Stimulated activated CD8-positive, alpha-beta memory T cell treated with anti-CD3 and anti-CD28 coated beads, Interleukin-7, amount 100 ng/mL, for 24 hours (primary cell): ENCODE measurements around the gene CAMKMT.

Source experiments
- DNase-seq: peaks from one replicate; pipeline ENCODE4 v3.0.0-alpha.2; 2020; ENCODE audit warnings: low read depth

The CAMKMT gene

DNA sequence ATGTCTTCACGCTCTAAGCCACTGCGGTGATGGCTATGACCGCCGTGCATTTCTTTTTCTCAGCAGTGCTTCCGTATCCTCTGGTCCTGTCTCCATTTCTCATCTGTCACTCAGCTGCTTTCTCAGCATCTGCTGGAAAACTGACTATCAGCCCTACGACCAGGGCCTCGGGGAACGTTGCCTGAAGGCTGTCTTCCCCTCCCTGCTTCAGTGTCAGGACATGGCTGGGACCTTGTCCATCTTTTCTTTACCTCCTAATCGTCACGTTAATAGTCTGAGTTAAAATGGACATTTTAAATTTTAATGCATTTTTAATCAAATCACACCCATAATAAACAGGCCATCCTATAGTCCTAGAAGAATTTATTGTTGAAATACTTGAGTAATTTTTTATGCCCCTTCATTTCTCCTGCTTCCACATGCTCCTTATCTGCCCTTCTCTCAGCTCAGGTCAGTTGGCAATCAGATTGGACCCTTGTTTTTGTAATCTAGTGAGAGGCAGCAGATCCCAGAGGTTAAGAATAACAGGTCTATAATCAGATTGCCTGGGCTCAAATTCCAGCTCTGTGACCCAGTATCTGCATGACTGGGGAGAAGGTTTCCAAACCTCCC is 329.5 kb downstream of the CAMKMT start:
- no peak for DNase-seq

DNA sequence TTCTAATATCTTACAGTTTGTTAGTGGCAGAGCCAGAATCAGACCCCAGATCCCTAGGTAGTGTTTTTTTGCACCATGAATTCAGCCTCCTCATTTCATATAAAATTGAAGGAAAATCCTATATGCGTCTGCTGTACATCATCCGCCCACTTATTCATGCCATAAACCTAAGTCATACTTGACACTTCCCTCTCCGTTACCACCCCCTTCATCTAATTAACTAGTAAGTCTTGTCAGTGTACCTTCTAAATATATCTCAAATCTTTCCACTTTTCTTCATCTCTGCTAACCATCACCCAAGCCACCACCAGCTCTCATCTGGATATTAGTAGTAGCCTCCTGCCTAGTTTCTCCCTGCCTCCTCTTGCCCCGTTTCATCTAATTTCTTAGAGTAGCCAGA is 331.1 kb downstream of the CAMKMT start:
- DNase-seq, result no peak

DNA sequence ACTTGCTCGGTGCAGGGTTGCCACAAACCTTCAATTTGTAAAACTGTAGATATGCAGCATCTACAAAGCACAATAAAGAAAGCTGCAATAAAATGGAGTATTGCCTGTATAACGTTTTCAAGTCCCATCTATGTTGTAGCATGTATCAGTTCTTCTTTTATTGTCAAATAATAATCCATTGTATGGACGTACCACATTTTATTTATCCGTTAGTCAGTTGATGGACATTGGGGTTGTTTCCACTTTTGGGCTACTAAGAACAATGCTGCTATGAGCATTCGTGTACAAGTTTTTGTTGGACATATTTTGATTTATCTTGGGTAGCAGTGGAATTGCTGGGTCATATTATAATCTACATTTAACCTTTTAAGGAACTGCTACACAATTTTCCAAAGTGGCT is 339.1 kb downstream of the CAMKMT start:
- no peak for DNase-seq

DNA sequence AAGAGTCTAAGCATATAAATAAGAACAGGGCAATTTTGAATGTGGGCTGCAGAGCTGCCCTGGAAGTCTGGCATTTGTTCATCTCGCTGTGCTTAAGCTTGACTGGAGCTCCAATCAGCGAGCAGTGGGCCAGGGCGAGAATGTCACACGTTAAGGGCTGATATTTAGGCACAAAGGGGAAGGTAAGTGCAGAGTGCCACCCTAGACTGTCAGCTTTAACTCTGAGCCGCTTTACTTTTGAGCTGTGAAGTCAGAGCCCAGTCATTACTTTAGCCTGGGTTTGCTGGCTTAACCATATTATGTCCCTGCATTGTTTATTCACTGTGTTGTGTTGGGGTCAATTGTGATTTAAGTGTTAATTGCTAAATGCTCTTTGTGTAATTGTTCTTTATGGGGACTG is 343.6 kb downstream of the CAMKMT start:
- no peak for DNase-seq

DNA sequence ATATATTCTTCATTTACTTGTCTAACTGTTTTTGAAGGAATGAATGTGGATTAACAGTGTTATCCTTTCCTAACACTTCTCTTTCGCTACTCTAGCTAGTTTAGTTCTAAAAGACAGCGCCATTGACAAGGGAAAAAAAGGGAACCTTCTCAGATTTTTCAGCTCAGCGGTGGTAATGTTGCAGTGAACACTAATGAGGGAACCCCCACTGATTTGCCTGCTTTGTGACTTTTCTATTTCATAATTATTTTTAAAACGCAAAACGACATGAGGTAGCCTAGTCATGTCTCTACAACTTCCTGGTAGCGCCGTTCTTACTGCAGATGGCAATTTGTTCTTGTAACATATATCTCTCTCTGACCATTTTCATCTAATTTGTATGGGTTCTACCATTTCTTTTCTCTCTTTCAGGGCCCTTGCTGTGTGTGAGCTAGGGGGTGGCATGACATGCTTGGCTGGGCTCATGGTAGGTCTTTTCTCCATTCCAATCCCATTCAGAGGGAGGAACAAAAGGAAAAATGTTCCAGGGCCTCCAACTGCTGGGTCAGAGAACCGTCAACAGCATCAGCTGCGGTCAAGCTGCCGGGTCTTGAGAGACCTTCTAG is 344.2 kb downstream of the CAMKMT start:
- no peak for DNase-seq

DNA sequence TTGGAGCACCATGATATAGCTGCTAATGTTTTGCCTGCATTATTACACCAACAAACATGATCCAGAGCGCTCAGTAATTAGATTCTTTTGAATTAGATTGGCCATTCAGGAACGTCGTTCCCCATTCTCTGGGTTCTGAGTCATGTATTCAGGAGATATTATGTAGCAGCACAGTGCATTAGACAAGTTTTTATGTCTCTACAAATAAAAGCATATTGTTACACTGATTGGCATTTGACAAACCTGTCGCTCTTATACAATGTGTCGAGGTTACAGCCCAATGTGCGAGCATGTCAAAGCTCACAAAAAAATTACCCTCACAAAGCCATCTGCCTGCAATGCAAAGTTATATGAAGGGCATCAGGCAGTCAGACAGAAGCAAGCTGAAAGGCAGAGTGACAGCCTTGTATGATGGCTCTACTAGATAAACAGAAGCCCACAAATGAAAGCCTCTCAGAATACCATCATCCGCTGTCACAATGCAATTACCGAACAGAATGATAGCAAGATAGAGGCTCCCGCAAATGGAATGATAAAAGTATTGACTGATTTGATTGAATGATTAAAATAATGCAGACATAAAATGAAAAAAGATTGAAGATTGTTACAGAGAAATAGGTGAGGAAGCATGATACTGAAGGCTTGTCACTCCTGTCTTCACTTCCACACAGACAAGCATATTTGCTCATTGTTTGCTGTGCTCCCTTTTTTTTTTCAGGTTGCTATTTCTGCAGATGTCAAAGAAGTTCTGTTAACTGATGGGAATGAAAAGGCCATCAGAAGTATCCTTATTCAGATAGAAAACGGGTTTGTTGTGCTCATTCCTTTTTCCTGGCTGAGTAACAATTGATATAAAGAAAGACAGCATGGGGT is 345.2 kb downstream of the CAMKMT start:
- no peak for DNase-seq

DNA sequence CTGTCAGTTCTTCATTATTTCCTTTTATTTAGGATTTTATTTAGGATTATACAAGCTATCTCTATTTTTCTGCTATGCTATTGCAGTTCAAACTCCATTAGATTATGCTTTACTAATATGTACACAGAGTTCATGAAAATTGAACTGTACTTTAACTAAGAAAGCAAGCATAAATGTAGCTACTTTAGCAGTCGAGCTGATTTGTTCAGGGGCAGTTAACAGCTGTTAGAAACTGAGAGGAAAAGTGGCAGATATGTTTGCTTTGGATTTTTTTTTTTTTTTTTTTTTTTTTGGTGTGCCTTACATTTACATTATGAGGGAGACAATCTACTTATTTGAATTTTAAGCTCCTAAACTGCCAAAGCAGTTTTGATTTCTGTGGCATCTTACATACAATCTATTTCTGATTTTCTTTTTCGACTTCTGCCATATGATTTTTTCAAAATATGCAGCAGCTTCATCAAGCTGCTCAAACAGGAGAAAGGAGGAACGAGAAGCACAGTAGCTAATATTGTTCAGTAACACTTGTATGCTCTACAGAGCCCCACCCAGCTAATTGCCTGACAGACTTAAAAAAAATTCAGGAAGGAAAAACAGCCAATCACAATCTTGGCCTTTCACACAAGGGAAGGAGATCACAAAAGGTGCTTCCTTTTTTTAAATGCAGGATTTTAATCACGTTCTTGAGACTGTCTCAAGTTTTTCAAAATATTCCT is 346.4 kb downstream of the CAMKMT start:
- DNase-seq, result no peak

DNA sequence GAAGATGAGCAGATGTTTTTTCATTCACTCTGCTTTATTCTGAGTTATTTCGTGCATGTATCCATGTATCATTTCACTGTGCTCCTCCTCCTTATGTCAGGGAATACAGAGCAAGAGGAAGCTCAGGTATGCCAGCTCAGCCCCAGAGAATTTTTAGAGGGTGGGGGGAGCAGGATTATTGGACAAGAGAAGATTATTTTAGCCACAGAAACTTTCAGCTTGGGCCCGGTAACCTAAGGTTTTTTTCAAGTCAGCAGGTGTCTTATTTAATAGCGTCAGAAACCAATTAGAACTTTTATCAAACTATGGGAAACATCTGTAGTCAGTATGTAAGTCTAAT is 346.9 kb downstream of the CAMKMT start:
- no peak for DNase-seq

DNA sequence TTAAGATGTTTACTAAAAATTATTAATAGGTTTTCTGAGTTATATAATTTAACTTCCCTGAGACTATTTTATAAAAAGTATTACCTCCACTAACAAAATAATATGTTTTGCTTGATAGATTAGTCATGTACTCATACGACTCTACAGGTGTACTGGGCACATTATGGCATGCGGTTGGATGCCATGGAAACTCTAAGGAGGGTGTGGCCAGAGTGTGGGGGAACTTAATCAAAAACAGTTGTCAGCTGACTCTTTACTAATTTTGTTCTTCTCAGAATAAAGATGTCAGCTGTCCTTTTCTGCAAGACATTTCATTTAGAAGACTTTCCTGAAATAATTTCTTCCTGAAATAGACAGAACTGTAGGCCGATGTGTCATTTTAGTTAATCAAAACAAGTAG is 351.4 kb downstream of the CAMKMT start:
- DNase-seq, result no peak

DNA sequence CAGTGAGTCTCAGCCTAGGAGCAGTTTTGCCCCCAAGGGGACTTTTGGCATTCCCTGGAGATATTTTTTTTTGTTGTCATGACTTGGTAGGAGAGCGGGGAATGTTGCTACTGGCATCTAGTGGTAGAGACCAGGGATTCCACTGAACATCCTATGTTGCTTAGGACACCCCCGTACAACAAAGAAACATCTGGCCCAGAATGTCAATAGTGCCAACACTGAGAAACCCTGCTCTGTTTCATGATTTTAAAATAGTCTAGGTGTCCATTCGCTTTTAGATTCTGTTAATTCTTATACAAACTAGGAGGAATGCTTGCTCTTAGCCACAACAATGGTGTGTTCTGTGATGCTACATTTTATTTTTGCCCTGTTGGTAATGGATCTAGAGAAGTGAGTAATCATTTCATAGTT is 353.9 kb downstream of the CAMKMT start:
- DNase-seq, result no peak

DNA sequence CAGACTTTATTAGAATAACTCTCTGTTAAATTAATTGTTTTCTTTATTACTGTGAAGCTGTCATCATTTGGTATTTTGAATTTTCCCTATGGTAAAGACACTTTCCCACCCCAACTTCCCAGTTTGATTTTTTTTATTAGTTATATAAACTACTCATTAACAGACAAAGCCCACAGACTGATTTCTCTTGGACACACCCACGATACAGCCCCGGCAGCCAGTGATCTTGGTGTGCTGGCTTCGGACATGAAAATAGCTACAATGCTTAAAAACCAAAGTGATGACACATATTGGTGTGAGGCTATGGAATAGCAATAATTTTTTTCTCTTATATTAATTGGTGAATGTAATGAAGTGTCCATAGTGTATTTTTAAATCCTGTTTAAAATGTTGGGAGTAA is 354.4 kb downstream of the CAMKMT start:
- DNase-seq, result no peak

DNA sequence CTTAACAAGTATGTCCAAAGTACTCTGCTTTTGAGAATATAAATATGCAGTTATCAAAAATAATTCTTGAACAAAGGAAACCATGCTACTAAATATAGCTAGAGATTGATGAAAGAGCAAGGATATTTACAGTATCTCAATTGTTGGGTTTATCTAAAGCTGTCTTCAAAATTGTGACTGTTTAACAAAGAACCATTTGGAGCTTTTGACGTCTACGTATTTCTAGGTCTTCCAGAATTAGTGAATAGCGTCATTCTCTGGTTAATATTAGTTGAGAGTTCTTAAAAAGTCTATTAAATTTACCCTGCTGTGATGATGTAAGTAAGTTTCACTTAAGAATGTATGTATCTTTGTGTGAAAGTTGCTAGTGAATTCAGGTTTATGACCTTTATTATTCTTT is 356.7 kb downstream of the CAMKMT start:
- DNase-seq, result no peak

DNA sequence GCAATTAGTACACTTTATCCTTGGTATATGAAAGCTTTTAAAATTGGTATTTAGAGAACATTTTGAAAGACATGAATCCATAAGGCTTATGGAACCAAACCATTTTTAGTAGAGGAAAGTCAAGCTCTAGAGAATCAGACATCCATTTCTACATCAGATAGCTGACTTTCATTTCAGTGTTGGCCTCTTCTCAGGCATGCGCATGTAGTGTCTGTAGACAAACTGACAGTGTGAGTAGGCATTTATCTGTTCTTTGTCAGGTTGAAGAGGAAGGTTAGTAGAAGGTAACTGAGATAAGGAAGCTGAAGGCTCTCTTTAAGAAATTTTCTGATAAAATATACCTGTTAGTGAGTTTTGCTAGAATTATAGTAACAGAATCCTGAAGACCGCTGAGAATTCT is 357.8 kb downstream of the CAMKMT start:
- DNase-seq, result no peak

DNA sequence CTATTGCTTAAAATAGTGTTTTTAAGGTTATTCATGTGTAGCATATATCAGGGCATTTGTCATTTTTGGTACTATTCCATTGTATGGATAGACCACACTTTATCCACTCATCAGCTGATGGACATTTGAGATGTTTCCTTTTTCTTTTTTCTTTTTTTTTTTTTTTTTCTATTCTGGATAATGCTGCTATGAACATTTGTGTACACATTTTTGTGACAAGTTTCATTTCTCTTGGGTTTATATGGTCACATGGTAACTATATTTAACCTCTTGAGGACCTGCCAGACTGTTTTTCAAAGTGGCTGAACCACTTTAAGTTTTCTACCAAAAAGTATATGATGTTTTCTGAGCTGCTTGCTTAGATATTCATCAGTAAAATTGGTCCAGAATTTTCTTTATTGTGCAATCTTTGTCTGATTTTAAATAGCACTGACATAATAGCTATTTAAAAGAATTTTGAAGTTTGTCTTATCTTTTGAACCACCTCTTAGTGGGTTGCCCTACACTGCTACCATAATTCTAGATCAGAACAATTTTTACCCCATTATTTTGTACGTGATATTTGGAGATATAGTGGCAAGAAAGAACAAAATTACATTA is 360.4 kb downstream of the CAMKMT start:
- no peak for DNase-seq

DNA sequence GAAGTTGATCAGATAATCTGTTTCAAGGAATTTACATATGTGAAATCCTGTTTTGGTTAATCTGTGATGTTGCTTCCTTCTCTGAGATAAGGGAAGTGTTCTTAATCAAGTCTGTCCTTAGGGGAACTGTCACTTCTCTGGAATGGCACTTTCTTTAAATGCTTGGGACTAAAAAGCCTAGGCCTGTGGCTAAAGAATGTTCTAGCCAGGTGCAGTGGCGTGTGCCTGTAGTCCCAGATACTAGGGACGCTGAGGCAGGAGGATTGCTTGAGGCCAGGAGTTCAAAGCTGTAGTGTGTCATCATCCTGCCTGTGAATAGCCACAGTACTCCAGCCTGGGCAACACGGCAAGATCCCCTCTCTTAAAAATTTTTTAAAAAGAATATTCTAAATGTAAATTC is 362.2 kb downstream of the CAMKMT start:
- DNase-seq, result no peak

DNA sequence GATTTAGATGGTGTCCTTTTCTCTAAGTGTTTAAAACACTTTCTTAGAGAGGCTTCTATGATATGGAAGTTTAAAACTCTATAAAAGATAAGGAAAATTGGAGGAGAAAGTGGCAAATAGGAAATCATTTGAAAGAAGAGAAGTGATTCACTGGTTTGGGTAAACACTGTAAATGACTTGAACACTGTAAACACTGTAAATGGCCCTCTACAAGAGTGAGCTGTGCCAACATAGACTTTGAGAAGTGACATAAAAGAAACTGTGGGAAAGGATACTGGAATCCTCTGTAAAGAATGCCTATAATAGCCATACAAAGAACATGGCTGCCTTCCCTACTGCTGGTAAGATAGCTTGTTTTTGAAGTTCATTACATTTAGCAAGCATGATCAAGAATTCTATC is 368.8 kb downstream of the CAMKMT start:
- no peak for DNase-seq

DNA sequence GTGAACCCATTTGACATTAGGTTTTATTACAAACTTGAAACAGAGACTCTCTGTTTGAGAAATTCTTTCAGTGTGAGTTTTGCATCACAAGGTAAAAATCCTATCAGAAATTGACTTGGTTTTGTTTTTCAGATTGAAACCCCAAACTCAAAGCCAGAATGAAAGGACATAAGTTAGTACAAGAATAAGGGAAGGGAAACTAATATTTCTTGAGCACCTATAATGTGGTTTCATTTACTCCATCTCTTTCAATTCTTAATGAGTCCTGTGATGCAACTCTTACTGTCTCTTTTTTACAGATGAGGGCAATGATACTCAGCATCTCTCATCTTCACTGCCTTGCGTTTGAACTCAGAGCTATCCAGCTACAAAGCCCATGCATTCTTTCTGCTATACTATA is 369.8 kb downstream of the CAMKMT start:
- no peak for DNase-seq

DNA sequence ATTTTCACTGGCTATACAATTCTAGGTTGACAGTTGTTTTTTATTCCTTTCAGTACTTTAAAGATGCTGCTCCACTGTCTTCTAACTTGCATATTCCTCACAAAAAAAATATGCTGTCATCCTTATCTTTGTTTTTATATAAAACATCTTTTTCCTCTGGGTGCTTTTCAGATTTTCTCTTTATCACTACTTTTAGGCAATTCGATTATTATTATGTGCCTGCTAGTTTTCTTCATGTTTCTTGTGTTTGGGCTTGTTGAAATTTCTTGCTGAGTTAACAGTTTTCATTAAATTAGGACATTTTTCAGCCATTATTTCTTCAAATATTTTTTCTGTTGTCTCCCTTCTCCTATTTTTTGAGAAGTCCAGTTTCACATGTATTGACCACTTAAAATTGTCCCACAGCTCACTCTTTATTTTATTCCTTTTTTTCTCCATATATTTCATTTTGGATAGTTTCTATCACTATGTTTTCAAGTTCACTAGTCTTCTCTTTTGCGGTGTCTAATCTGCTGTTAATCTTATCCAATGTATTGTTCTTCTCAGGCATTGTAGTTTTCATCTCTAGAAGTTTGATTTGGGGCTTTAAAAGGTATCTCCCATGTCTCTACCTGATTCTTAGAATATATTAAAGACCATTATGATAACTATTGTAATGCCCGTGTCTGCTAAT is 374.7 kb downstream of the CAMKMT start:
- no peak for DNase-seq

DNA sequence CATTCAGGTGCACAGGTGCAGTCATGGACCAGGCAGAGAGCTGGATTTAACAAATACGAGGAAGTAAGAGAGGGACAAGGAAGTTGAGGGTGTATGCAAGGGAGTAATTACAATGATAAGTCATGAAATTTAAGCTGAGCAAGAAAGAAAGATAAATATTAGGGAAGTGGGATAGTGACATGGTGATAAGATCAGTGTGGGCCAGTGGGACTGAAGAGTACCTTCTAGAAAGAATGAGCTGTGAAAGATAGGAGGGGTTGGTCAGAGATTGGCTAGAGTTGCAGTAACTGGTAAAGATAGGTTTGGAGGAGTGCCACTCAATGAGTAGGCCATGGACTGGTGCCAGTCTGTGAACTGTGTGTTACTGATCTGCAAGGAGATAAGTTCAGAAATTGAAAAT is 378.9 kb downstream of the CAMKMT start:
- DNase-seq, result no peak

DNA sequence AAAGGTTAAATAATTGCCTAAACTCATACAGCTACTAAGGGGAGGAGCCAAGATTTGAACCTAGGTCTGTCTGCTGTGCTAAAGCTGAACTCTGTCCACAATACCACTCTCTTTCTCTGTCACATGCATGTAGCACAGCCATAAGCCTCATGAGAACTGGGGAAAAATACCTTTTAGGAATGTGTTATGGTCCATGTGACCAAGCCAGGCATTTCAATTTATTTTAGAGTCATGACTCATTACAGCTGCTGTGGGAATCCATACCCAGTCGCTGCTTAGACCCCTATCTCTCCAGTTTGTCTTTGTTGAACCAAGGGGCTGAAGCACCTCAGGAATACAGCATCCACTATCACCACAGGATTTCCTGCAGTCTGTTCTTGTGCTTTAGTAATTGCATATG is 379.8 kb downstream of the CAMKMT start:
- no peak for DNase-seq

DNA sequence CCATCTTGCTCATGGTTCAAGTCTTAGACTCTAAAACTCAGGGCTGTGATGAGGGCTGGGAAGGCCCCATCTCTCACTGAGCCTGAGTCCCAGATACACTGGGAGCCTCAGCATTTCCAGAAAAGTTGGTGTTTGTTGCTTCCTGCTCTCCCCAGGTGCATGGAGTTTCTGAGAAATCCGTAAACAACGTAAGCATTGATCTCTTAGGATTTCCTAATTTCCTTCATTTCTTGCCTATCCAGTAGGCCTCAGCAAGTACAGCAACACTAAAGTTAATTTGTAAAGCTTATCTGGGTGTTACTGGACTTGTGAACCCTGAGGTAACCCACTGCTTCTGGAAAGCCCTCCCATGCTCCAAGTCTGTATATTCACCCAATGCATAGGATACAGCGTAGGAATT is 380.3 kb downstream of the CAMKMT start:
- DNase-seq, result no peak

DNA sequence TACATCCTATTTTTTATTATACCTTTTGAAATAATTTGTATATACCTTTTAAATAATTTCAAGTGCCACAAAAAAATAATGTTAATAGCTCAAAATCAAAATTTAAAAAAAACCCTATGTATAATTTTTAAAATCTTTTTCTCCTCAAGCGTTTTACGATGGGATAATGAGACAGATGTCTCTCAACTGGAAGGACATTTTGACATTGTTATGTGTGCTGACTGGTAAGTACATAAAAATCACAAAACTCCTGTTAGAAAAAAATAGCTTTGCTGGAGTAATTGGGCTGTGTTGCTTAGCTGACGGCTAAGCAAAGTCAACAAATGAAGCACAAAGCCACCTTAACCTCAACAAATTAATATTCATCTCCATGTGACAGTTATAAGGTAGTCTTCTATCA is 381.7 kb downstream of the CAMKMT start:
- no peak for DNase-seq
